ENCODE results near the gene SELE.
"Not testable (repeated sequence)": the region's sequence is repeated elsewhere in the genome, so short reads cannot be mapped to it uniquely, and the experiment has no call there.

SELE gene

DNA sequence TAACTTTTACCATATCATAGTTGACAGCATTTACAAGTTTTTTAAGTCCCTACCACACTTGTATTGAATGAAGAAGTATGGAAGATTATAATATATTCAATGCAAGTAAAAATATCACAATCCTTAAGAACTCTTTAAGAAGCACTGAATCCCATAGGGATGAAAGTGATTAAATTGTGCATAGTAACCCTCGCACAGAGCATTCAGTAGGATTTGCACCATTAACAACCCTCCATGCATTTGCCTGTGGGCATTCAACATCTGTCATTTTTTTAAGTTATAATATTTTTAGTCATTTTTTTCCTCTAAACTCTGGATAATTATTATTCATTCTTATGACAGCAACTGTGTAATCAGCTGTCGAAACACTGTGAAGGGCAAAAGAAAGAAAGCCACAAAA is 10.1 kb downstream of the SELE start:
- in situ Hi-C loops (cut with HindIII; ENCODE audit: low sequenced_read_pairs) = no loop called here

DNA sequence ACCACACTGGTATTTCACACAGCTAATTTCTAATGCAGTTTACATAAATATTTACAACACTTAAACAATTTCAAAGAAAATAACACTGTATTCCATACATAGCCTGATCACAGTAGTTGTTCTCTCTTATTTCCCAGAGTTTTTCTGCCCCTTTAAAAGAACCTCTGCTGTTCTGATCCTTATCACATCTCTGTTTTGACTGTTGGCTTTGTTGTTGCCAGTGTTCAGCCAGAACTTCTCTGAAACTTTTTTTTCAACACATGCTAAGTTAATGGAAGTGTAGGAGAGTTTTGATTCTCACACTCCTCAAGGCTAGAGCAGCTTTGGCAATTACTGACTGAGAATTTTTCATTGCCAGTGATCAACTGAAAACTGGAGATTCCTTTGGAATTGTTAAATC is 11.1 kb downstream of the SELE start:
- in situ Hi-C loops (cut with HindIII; ENCODE audit: low sequenced_read_pairs) = no loop called here

GRCh38 chr1:169715100-169715499 is 18.8 kb downstream of the SELE start:
- in situ Hi-C loops (cut with HindIII; ENCODE audit: low sequenced_read_pairs) = not testable (repeated sequence)

GRCh38 chr1:169713090-169713489 is 20.8 kb downstream of the SELE start:
- in situ Hi-C loops (cut with HindIII; ENCODE audit: low sequenced_read_pairs) = not testable (repeated sequence)

DNA sequence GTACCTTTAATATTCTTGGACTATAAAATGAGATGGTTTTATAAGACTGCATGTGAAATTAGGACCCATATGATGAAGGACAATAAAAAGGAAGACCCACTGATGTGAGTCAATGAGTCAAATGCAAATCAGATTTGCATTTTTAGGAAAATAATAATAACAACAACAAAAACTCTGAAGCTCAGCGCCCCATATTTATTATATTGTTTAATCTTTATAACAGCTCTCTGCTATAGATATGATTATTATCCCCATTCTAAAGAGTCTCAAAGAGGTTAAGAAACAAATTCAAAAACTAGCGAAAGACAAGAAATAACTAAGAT is 21.6 kb downstream of the SELE start:
- in situ Hi-C loops (cut with HindIII; ENCODE audit: low sequenced_read_pairs) = no loop called here

- in situ Hi-C loops (cut with HindIII; ENCODE audit: low sequenced_read_pairs) = no loop called here
Measured at GRCh38 chr1:169711469-169712308, 22.2 kb downstream of the SELE start, which contains the start of gene SELL. TSS of gene SELL (minus strand) at chr1:169711620. CDS start at chr1:169711498, 122 bp downstream.

DNA sequence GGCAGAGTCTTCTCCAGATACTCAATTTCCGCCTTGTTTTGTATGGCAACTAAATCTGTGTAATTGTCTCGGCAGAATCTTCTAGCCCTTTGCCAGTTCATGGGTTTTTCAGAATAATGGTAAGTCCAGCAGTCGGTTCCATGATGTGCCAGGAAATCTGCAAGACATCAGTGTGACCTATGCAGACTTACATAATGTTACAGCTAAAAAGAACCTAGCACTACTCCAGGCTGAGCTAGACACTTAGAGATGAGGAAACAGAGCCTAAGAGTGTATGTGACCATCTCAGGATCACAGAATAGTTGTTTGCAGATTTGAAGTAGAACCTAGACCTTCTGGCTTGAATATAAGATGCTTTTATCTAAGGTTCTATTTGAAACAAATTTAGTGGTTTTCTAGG is 25.2 kb downstream of the SELE start:
- in situ Hi-C loops (cut with HindIII; ENCODE audit: low sequenced_read_pairs) = no loop called here

- in situ Hi-C loops (cut with HindIII; ENCODE audit: low sequenced_read_pairs) = no loop called here
Measured at GRCh38 chr1:169707912-169708604, 25.8 kb downstream of the SELE start.

DNA sequence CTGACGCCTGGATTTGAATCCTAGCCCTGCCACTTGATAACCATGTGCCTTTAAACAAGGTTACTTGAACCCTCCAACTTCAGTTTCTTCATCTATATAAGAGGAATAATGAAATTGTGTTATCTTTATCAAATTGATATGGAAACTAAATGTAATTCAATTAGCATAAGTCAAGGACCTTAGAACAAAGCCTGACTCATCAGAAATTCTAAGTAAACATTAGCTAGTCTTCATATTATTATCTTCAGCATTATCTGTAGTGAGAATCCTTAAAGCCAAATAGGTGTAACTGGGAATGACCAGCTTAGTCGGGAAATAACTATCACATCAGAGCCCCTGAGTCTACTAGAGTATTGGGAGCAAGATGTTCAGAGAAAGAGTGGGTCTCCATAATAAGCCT is 29.1 kb downstream of the SELE start:
- in situ Hi-C loops (cut with HindIII; ENCODE audit: low sequenced_read_pairs) = no loop called here

GRCh38 chr1:169701261-169702005 is 32.4 kb downstream of the SELE start:
- in situ Hi-C loops (cut with HindIII; ENCODE audit: low sequenced_read_pairs) = no loop called here

DNA sequence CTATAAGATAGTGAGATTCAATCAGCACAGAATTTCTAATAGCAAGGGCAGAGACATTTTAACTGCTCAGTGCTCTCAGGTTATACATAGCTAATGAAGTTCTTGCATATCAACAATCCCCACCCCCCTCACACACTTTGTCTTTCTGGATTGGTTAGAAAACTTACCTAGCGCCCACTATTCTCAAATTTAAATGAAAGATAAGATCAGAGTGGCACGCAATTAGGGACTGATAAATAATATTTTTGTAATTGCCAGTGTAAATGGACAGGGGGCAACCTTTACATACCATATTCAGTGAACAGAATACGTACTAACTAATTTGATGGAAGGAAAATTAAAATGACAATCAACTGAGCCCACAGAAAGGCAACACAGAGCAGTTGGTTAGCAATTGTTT is 34.2 kb downstream of the SELE start:
- in situ Hi-C loops (cut with HindIII; ENCODE audit: low sequenced_read_pairs) = no loop called here

- in situ Hi-C loops (cut with HindIII; ENCODE audit: low sequenced_read_pairs) = no loop called here
Measured at GRCh38 chr1:169698976-169699375, 34.9 kb downstream of the SELE start.

DNA sequence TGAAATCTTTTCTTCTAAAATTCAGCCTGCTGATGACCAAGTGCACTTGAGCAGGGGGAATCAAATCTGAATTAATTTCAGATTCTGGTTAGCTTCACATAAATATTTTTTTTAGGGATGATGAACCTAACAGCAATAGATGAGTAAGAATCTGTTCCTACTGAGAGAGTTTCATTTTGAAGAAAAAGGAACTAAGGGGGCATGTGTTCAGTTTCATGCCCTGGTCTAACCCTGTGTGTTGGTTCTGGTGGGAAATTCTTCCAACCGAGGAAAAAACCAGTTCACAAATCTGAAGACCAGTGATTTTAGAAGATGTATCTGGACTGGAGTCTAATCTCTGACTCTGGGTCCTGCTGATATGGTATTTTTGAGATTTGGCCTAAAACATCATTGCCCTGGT is 36.1 kb downstream of the SELE start:
- in situ Hi-C loops (cut with HindIII; ENCODE audit: low sequenced_read_pairs) = no loop called here

DNA sequence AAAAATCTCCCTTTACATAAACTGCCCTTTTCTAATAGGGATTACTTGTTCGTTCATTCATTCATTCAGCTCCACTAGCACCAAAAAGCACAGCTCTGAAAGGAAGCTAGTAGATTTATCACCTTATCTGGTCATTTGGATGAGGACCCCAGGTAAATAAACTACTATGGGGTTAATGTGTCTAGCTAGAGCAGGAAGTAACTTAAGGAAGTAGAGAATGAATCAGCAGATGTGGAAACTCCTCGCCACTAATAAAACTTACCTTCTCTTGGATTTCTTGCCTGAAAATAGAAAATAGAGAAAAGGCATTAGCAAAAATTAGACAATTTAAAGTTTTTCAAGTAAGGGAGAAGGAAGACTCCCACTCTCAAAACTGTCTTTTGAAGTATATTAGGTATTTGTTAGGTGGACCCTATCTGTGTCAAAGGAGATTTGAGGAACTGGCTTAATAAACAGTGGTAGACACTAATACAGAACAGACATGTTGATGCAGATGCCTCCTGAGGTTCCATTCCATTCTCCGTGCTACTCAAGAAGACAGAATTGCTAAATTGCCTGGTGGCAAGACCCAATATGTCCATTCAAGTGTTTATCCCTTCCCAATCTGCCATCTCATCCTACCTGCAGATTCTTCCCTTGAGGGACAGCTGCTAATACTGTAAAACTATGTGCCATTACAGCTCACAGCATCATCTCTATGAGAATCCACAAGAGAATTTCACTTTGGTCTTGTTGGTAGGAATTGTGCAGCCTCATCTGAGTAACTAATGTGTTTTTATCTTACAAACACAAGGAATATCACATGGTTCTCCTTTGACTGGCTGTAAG is 37.4 kb downstream of the SELE start:
- in situ Hi-C loops (cut with HindIII; ENCODE audit: low sequenced_read_pairs) = no loop called here

- in situ Hi-C loops (cut with HindIII; ENCODE audit: low sequenced_read_pairs) = no loop called here
Measured at GRCh38 chr1:169694304-169695075, 39.4 kb downstream of the SELE start.

DNA sequence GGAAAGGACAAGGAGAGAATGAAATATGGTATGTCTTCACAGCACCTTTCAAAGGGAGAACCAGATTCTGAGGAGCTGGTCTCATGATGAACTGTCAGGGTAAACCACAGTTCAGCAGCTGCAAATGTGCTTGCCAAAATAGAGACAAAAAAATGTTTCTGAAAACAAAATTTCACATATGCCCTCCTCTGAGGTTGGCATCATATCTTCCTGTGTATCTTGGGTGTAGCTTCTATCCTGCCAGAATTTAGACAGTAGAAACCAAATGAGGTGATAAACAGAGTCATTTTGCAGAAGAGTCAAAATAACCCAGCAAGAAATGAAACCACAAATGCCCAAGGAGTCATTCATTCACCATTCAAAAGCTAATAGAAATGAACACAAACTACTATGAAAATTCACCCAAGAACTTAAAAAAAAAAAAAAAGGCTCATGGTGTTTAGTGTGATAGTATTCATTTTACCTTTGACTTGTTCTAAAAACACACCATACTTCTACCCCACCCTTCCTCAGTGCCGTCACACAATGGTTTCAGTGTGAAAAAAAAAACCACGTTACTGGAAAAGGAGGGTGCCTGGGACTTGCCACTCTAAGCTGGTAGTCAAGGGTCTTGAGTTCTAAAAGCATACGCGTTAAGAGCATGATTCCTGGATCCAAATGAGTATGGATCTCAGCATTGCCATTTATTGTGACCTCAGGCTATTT is 41.0 kb downstream of the SELE start:
- in situ Hi-C loops (cut with HindIII; ENCODE audit: low sequenced_read_pairs) = no loop called here

DNA sequence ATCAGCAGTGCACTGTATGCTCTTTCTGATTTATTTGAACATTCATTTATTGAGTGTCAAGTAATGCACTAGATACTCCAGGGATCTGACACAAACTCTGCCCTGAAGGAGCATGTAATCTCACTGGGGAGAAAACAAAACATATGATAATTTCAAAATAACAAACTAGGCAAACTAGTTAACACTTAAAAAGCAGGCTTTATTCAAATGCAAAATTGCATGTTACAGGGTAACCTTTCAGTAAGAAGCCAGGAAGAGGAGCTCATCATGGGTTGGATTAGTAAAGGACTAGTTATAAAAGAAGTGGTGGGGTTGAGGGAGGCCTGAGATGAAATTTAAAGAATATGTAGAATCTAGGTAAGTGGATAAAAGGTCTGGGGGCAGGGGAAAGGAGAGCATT is 43.4 kb downstream of the SELE start:
- in situ Hi-C loops (cut with HindIII; ENCODE audit: low sequenced_read_pairs) = no loop called here

DNA sequence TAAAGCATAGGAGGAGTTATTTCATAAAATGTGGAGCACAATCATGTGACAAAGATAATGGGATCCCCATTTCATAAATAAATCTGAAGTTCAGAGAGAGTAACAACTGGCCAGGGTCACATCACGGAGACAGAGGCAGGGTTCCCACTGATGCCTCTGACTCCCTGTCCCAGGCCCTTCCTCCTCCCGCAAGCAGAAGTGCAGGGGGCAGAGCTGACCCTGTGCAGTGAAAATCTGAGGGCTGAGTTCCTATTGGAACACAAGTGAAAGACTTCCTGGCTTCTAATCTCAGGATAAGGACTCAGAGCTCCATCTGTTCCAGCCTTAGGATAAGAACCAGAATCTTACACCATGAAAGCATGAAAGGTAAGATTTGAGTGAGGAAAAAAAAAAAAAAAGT is 44.5 kb downstream of the SELE start:
- in situ Hi-C loops (cut with HindIII; ENCODE audit: low sequenced_read_pairs) = no loop called here

- in situ Hi-C loops (cut with HindIII; ENCODE audit: low sequenced_read_pairs) = not testable (repeated sequence)
Measured at GRCh38 chr1:169688377-169688776, 45.5 kb downstream of the SELE start.

DNA sequence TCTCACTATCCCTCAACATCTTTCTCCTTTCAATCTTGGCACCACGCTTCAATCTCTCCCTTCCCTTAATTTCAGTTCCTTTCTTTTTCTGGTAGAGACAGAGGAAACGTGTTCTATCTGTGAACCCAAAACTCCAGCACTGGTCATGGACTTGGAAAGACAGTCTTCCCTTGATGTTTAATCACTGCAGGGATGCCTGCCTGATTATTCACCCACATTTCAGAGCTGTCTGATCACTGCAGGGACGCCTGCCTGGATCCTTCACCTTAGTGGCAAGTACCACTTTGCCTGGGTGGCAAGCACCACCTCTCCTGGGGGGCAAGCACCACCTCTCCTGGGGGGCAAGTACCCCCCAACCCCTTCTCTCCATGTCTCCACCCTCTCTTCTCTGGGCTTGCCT is 50.2 kb downstream of the SELE start:
- in situ Hi-C loops (cut with HindIII; ENCODE audit: low sequenced_read_pairs) = no loop called here
